GM06990 (cell line): ENCODE results near the gene NUDT6.

Experiments
- DNase-seq: peaks from one replicate; pipeline ENCODE4 v3.0.0-alpha.2; 2011; ENCODE audit not compliant: insufficient read length; ENCODE audit errors: extremely low read depth
- H3K27me3 ChIP-seq: replicated peaks from 2 replicates; pipeline ENCODE4 v1.6.0; 2011; ENCODE audit warnings: low read length; ENCODE audit not compliant: control insufficient read depth, insufficient read depth
- H3K36me3 ChIP-seq: 2 replicates; pipeline ENCODE4 v1.5.1; 2011; ENCODE audit warnings: low read length; ENCODE audit not compliant: control insufficient read depth, insufficient read depth
- H3K4me3 ChIP-seq: replicated peaks from 2 replicates; pipeline ENCODE4 v1.5.1; 2011; ENCODE audit warnings: low read depth, mild to moderate bottlenecking, control low read depth, low read length
- TF ChIP-seq, protein P1 (sequence below): IDR thresholded peaks from 2 replicates; pipeline ENCODE4 v1.5.1; 2011; ENCODE audit warnings: low read length, control low read depth, mild to moderate bottlenecking, inconsistent platforms; ENCODE audit not compliant: insufficient read depth, poor library complexity, severe bottlenecking

The NUDT6 gene

DNA sequence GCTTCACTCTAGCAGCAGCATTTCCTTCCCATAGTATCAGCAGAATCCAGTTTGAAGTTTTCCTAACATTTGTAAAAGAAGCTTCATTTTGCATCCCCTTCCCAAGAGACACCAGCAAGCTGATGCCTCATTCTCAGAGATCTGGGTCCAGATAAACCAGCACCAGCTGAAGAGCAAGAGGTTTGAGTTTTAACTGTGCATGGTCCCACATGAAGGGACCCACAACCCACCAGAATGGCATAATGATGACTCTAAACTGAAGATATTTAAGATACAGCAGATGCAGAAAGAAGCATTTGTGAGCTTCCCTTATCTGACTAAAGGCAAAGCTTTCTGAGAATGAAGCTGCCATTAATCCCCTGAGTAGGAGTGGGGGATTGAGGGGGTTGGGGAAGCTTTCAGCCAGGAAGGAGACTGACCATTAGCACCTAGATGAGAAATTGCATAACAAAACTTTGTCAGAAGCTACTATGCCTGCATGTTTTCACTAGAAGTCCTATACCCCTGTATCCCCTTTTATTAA, 18.6 kb downstream of the NUDT6 start:
- Histone ChIP-seq H3K36me3 (no peaks in the 10 kb centered on the region), H3K27me3 (no peaks in the 10 kb centered on the region), H3K4me3 (no peak overlapping the region)
- no peak for DNase-seq
- TF ChIP-seq, protein P1, sequence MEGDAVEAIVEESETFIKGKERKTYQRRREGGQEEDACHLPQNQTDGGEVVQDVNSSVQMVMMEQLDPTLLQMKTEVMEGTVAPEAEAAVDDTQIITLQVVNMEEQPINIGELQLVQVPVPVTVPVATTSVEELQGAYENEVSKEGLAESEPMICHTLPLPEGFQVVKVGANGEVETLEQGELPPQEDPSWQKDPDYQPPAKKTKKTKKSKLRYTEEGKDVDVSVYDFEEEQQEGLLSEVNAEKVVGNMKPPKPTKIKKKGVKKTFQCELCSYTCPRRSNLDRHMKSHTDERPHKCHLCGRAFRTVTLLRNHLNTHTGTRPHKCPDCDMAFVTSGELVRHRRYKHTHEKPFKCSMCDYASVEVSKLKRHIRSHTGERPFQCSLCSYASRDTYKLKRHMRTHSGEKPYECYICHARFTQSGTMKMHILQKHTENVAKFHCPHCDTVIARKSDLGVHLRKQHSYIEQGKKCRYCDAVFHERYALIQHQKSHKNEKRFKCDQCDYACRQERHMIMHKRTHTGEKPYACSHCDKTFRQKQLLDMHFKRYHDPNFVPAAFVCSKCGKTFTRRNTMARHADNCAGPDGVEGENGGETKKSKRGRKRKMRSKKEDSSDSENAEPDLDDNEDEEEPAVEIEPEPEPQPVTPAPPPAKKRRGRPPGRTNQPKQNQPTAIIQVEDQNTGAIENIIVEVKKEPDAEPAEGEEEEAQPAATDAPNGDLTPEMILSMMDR: no peak

DNA sequence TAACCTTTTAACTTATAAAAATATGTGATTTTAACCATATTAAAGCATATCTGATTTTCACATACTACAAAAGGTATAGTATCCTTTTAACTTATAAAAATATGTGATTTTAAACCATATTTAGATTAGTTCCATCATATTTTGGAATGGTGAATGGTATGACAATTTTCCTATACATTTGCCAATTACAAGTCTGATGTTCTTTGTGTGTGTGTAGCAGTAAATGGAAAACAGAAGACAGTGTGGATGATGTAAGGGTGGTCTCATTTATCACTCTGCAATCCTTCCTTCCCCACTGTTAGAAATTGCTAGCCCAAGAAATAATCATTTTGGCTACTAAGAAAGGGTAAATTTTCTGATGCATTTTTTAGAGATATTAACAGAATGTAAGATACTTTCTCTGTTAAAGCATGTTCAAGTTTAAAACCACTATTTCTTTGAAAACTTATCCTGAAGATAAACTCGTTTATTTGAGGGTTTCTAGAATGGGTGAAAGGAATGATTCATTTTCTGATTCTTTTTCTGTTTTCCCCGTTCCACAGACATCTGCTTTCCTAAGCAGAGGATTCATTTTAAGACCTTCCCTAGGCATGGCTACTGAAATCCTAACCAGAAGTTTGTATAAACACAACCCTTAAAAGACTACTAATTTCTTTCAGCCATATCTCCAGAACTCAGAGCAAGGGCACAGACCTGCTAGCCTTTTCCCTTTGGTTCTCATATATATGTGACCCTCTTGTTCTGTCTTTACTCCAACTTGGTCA, 21.0 kb downstream of the NUDT6 start:
- TF ChIP-seq, protein P1: no peak
- Histone ChIP-seq H3K27me3 (no peaks in the 10 kb centered on the region), H3K4me3 (no peak overlapping the region), H3K36me3 (no peaks in the 10 kb centered on the region)
- DNase-seq: no peak

DNA sequence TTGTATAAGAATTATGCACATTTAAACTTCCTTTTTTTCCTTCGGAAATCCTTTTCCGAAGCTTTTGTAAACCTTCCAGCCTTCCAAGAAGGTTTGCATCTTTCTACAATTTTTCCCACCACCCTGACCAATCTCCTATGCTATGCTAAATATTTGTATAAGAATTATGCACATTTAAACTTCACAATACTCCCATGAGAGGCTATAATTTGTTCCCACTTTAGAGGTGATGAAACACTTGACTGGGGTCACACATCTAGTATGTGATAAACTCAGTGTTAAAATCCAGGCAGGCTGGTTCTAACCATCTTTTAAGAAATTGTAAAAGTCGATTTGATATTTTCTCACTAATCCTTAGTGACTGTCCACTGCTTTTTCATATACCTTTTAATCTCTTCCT, 22.1 kb downstream of the NUDT6 start:
- TF ChIP-seq, protein P1: no peak
- Histone ChIP-seq H3K36me3 (no peaks in the 10 kb centered on the region; the same call in 1 of the 2 replicates), H3K4me3 (no peak overlapping the region), H3K27me3 (no peaks in the 10 kb centered on the region)
- no peak for DNase-seq

DNA sequence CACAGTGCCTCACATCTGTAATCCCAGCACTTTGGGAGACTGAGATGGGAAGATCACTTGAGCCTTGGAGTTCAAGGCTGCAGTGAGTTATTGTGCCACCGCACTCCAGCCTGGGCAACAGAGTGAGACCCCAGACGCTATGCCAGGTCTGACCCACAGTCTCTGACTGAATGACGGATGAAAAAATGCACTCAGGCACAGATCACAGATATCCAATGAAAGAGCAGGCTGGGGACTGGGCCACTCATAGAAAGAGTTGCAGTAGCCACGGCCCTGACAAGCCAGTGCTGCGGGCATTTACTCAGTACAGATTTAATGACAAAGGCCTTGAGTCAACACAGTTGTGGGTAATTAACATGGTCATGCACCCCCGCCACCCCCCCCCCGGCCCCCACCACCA, 22.7 kb downstream of the NUDT6 start:
- TF ChIP-seq, protein P1: no peak

DNA sequence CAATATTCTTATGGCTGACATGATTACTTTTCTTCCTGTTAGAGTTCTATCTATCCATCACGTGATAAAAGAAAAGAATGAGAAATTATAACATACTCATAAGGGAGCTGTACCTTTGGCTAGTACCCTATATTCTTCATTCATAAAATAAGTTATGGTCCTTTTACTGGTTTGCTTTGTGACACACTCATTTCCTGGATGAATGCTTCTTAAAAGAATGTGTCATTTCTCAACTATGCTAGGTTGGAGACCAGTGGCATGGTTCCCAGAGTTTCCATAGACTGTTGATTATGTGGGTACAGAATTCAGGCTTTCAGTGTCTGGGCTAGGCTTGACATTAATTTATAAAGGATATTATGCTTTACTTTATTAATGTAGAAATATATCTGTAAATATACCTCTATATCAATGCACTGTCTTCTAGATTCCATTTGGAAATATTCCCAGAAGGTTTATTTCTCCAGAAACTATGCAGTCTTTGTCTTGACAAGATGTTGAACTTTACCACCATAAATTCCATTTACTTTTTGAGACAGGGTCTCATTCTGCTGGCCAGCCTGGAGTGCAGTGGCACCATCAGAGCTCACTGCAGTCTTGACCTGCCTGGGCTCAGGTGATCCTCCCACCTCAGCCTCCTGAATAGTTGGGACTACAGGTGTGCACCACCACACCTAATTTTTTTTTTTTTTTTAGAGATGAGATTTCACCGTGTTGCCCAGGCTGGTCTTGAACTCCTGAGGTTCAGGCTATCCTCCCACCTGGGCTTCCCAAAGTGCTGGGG, 23.8 kb downstream of the NUDT6 start:
- DNase-seq: no peak
- Histone ChIP-seq H3K27me3 (no peaks in the 10 kb centered on the region), H3K36me3 (no peaks in the 10 kb centered on the region; the same call in 1 of the 2 replicates), H3K4me3 (no peak overlapping the region)
- TF ChIP-seq, protein P1: no peak

More for the DNA sequence above, 22.7 kb downstream of the NUDT6 start:
- no peak overlapping the region for H3K4me3 ChIP-seq
- no peaks in the 10 kb centered on the region; the same call in 1 of the 2 replicates for H3K36me3 ChIP-seq
- no peak for DNase-seq
- no peaks in the 10 kb centered on the region for H3K27me3 ChIP-seq
